GM19351 (cell line): ENCODE measurements around the gene POLR2E.

ENCODE experiments used
- ATAC-seq: cut with Tn5 transposase; IDR thresholded peaks from one replicate; pipeline ENCODE4 v1.9.1; 2021; ENCODE audit warnings: mild to moderate bottlenecking, moderate library complexity; ENCODE audit not compliant: unreplicated experiment

POLR2E gene

GRCh38 chr19:1082165-1082927, 12.8 kb downstream of the POLR2E start:
- no peak for ATAC-seq

GRCh38 chr19:1081301-1082164, 13.6 kb downstream of the POLR2E start:
- ATAC-seq = no peak

DNA sequence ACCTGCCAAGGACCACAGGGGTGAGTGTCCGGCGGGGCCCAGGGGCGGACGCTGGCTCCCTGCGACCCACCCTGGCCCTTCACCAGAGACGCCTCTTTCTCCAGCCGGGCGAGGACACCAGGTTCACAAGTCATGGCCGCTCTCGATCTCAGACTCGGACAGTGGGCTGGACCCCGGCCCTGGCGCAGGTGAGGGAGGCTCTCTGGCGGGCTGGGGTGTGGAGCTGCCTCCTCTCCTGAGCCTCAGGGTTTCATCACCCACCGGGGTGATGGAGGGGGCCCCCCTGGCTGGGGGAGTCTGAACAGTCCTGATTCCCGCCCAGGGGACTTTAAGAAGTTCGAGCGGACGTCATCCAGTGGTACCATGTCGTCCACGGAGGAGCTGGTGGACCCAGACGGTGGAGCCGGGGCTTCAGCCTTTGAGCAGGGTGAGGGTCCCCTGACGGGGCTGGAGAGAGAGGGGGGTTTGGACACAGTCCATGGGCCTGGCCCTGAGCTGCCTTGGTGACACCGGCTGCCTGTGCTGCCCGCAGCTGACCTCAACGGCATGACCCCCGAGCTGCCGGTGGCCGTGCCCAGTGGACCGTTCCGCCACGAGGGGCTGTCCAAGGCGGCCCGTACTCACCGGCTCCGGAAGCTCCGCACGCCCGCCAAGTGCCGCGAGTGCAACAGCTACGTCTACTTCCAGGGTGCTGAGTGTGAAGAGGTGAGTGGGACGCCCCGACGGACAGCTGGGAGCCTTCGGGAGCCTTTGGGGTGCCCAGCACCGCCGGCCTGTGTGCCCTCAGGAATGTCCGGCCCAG, 14.6 kb downstream of the POLR2E start:
- no peak for ATAC-seq

- ATAC-seq = no peak
Measured at GRCh38 chr19:1079566-1080111, 15.5 kb downstream of the POLR2E start.

- ATAC-seq = no peak
Measured at GRCh38 chr19:1076951-1077350, 18.2 kb downstream of the POLR2E start.

GRCh38 chr19:1076046-1076386, 19.2 kb downstream of the POLR2E start:
- no peak for ATAC-seq

- ATAC-seq = peak; percentile 55
Measured at GRCh38 chr19:1074544-1075283, 20.5 kb downstream of the POLR2E start.

- no peak for ATAC-seq
Measured at GRCh38 chr19:1073956-1074517, 21.1 kb downstream of the POLR2E start.

DNA sequence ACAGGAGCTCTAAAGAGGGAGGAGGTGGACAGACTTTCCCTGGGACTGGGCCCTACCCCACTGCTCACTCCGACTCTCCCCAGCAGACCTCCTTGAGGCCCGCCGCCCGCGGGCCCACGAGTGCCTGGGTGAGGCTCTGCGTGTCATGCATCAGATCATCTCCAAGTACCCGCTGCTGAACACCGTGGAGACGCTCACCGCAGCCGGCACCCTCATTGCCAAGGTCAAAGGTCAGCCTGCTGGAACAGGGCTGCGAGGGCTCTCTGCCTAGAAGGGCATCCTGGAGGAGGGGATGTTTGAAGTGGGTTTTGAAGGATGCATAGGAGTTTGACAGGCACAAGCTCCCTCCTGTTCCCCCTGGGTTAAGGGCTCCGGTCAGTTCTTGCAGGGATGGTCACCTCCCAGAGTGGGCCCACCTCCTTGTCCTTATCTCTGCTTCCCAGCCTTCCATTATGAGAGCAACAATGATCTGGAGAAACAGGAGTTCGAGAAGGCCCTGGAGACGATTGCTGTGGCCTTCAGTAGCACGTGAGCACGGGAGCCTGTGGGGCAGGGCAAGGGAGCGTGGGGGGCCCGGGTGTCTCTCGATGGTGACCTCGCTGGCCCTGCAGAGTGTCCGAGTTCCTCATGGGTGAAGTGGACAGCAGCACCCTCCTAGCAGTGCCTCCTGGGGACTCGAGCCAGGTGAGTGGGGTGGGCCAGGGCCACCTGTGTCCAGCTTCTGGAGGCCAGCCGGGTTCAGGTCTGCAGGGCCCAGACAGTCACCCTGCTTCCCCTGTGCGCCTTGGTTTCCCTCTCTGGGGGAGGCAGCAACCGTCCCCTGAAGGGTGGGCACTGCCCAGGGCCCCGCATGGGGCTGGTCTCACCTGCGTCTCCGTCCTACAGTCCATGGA, 21.9 kb downstream of the POLR2E start:
- no peak for ATAC-seq

DNA sequence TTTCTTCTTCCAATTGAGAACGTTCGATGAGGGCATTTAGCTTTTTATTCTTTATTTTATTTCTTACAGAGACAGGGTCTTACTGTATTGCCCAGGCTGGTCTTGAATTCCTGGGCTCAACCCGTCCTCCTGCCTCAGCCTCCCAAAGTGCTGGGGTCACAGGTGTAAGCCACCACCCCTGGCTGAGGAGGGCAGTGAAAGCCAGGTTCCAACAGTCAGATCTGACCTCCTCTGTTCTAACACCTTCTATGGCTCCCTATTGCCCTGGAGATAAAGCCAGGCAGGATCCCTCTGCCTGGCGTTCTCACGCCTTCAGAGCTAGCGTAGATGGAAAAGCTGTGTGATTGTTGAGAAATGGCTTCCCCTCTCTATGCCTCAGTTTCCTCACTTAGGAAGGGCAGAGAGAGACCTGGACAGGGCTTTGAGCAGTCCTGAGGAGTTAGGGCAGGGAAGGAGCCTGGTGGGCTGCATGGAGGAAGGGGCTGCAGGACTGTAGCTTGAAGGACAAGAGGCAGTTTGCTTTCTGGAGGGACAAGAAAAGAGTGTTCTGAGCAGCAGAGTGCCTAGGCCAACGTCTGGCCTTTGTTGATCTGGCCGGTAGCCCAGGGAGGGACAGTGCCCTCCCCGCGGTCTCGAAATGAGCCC, 22.7 kb downstream of the POLR2E start:
- ATAC-seq = no peak

GRCh38 chr19:1070931-1071791, 24.0 kb downstream of the POLR2E start:
- no peak for ATAC-seq

DNA sequence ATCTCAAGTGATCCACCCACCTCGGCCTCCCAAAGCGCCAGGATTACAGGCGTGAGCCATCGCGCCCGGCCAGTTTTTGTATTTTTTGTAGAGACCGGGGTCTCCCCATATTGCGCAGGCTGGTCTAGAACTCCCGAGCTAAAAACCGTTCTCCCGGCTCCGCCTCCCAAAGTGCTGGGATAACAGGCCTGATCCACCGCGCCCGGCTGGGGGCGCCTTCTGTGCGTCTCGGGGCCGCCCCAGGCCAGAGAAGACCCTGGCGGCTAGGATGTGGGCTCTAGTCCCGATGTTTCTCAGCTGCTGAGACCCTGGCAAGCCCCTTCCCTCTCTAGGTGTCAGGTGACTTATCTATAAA, 24.6 kb downstream of the POLR2E start:
- no peak for ATAC-seq

DNA sequence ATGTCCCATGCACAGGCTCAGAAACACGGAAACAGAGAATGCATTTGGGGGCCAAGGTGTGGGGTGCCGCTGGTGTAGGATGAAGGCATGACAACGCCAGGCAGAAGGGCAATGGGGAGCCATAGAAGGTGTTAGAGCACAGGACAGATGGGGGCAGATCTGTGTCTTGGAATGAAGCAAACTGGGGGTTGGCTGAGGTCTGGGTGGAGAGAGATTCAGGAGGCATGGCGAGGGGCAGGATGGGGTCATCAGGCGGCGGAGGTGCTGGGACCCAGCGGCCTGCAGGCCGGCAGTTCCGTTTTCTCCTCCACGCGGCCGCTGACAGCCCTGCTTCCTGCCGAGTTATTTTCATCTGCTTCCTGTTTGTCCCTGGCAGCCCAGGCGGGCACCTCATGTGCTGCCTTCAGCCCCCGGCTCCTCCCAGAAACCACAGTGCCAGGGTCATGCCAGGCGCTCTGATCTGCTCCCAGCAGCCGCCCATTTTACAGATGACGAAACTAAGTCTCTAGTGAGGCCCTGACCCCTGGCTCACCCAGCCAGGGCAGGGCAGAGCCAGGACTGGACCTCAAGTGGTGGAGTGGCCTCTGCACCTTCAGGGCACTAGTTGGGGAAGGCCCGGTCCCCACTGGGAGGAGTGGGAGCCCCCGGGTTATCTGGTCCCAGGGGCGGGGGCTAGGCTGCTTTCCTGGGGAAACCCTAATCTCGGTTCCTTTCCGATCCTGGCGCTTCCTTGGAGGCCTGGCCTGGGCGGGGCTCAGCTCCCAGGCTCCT, 26.0 kb downstream of the POLR2E start:
- no peak for ATAC-seq

DNA sequence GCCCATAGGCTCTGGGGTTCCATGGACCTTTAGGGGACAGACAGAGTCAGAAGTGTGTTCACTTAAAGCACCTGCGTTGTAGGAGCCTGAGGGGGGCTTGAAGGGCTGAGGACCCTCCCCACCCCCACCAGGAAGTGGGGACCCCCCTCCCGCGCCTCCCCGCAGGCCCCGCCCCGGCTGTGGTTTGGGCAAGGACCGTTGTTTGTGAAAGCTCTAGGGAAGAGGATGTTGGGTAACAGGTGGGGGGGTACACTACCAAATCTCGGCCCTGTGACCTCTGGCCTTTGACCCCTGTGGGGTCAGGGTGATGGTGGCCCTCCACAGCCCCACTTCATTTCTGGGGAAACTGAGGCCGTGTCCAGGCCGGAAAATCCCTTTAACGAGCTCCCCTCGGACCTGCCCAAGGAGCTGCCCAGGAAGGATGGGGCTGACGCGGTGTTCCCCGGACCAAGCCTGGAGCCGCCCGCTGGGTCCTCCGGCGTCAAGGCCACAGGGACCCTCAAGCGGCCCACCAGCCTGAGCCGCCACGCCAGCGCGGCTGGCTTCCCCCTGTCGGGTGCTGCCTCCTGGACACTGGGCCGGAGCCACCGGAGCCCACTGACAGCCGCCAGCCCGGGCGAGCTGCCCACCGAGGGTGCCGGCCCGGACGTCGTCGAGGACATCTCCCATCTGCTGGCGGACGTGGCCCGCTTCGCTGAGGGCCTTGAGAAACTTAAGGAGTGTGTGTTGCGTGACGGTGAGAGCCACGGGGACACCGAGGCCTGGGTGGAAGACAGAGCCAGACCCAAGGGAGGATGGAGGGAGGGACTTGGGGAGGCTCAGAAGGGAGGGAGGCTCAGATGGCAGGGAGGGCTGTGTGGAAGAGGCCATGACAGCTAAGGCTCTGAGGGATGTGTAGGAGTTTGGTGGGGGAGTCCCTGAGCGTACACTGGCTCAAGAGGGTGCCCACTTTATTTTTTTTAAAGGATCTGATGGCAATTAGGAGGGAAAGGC, 26.9 kb downstream of the POLR2E start:
- no peak for ATAC-seq

GRCh38 chr19:1067341-1067957, 27.7 kb downstream of the POLR2E start:
- peak; percentile 22 for ATAC-seq
